Pancreas (tissue), 10 donors: Measurements from ENCODE around the gene C1orf116. TPM values are rescaled to one million over a fixed set of nuclear protein-coding genes. Genes with fewer than 3 reads are reported as not detected.
A peak's percentile ranks its signal among the peaks of the same experiment; 100 is the strongest.

Source experiments
- ATAC-seq, 4 donors: fragments of 200-7000 bp; cut with Tn5 transposase; one replicate each; pipeline versions ENCODE4 v1.8.0 to v1.9.1; 2020; ENCODE audit warnings: mild to moderate bottlenecking in 4 of 4, moderate library complexity in 4 of 4
- DNase-seq, 6 donors: peaks; one replicate each; pipeline ENCODE4 v3.0.0-alpha.2; 2020
- FAIRE-seq: peaks from 2 replicates; lab custom pipeline; 2012; peaks lifted over from hg19 to GRCh38; lab: Jason Lieb, UNC
- H3K27ac ChIP-seq, 4 donors: fragments of 200-600 bp; sonication (generic); 1 replicate in 3 of 4; 2 replicates in 1 of 4; pipeline versions ENCODE4 v1.5.0 to v1.8.0; 2020
- H3K27me3 ChIP-seq, 4 donors: fragments of 200-600 bp; one replicate each; pipeline ENCODE4 v1.8.0; 2021
- H3K36me3 ChIP-seq, 3 donors: fragments of 200-600 bp; sonication (generic) in 1 of 3; one replicate each; pipeline versions ENCODE4 v1.5.0 to v1.8.0; 2020 to 2021
- H3K4me1 ChIP-seq, 3 donors: fragments of 200-600 bp; one replicate each; pipeline ENCODE4 v1.8.0; 2021
- H3K4me3 ChIP-seq, 4 donors: fragments of 200-600 bp; sonication (generic) in 2 of 4; one replicate each; pipeline versions ENCODE4 v1.5.0 to v1.8.0; 2020 to 2021
- H3K9me3 ChIP-seq, 4 donors: fragments of 200-600 bp; one replicate each; pipeline ENCODE4 v1.8.0; 2021
- CTCF ChIP-seq, 4 donors: fragments of 200-600 bp; sonication (generic) in 3 of 4; IDR thresholded peaks; one replicate each; pipeline versions ENCODE4 v1.5.0 to v1.8.0; 2021; ENCODE audit warnings: antibody characterized with exemption in 4 of 4
- WGBS, 2 donors: extraction: QIAGEN DNeasy Blood & Tissue Kit; methylation state at CpG; one replicate each; pipeline ENCODE4 v1.1.7; 2013; 5-methylcytosine and 5-hydroxymethylcytosine counted together
- intact Hi-C, 3 donors: fragments of 100-400 bp; cut with DNase I; formaldehyde crosslinking; loops; one replicate each; pipeline versions ENCODE4 v1.11.1 to v1.14.2; 2022
- polyA plus RNA-seq, 2 donors: library from polyadenylated mRNA; stranded (reverse); fragments of 200-250 nt; gene quantifications; one replicate each; pipeline ENCODE4 v1.2.3, GENCODE V29; 2013
- total RNA-seq, 6 donors: library from RNA; stranded (reverse); fragmentation: NEBNext Ultra II Directional in 4 of 6; extraction: Animal tissue kit (Norgen Biotek cat#: 25700) in 4 of 6; gene quantifications; one replicate each; pipeline versions ENCODE4 v1.2.1 to v1.2.4, GENCODE V29; 2021 to 2023
- donor health status: healthy with polysubstance abuse.
- donor health status: DM: no; HTN: no; CAD: no; lungs with moderate emphysema.
- donor health status: DM: no; HTN: no; CAD: no.
- donor health status: control.
- donor health status: control.
- donor health status: Bipolar disorder and iron deficiency.
- donor health status: DM: yes; HTN: yes; CAD: no.
- donor health status: DM: no; HTN: no; CAD: no.
- donor health status: DM: no; HTN: no; CAD: no.
- donor health status: DM: yes; HTN: yes; CAD: no.

C1orf116 gene
- total and polyA plus RNA-seq, 8 donors = 7.8 to 26.9 (median 10.1) TPM

- Histone ChIP-seq H3K27ac (peak overlapping the region in 3 of 4 donors; percentile 70 to 94 (median 86)), H3K27me3 (no peaks in the 10 kb centered on the region), H3K9me3 (no peaks in the 10 kb centered on the region), H3K4me1 (peaks cover 11 to 40% (median 39%) of the 10 kb centered on the region in 3 donors), H3K4me3 (peak overlapping the region; percentile 67 to 96 (median 88)), H3K36me3 (peaks cover 0 to 15% (median 0%) of the 10 kb centered on the region in 3 donors)
- ATAC-seq = peak; percentile 30 to 57 (median 46)
- 0 to 1% methylated on average over 6 of the region's 6 CpGs for WGBS, 2 donors
- DNase-seq = peak in 3 of 6 donors; percentile 24 to 53 (median 39)
- no peak for FAIRE-seq
- intact Hi-C loops = no loop called here
- TF ChIP-seq CTCF (IDR thresholded peaks at IDR 0.05) = peak; percentile 59 to 68 (median 64)
These were observed 17.4 kb upstream of the C1orf116 start for GRCh38 chr1:207049974-207050391.

GRCh38 chr1:207049514-207049913, 17.0 kb upstream of the C1orf116 start:
- TF ChIP-seq CTCF (IDR thresholded peaks at IDR 0.05) = no peak
- peaks cover 11 to 40% (median 39%) of the 10 kb centered on the region in 3 donors for H3K4me1 ChIP-seq
- WGBS, 2 donors = 35 to 38% methylated on average over 8 of the region's 8 CpGs
- peak overlapping the region in 3 of 4 donors; percentile 67 to 96 (median 93) for H3K4me3 ChIP-seq
- peak overlapping the region in 2 of 4 donors; percentile 86 to 94 for H3K27ac ChIP-seq
- intact Hi-C loops = no loop called here
- ATAC-seq (no peak), FAIRE-seq (no peak), DNase-seq (no peak)
- H3K36me3 ChIP-seq = peaks cover 0 to 15% (median 0%) of the 10 kb centered on the region in 3 donors
- H3K27me3 ChIP-seq = no peaks in the 10 kb centered on the region
- no peaks in the 10 kb centered on the region for H3K9me3 ChIP-seq

DNA sequence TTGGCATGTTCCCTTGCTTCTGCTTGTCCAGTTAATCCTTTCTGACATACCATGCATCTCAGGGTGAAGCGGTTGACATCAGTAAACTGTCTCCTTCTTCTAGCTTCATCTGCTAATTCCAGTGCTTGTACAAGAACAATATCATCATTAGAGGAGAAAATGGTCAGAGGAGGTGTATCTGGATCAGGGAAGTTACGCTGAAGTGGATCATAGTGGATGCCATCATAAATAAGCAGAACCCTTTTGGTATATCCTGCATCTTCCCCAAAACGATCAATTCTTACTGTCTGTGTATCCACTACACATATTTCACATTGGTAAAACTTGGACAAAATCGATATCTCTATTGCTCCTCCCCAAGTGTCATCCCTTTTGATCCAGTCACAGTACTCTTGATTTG, 16.5 kb upstream of the C1orf116 start:
- Histone ChIP-seq H3K9me3 (no peaks in the 10 kb centered on the region), H3K27ac (no peak overlapping the region), H3K36me3 (peaks cover 0 to 15% (median 0%) of the 10 kb centered on the region in 3 donors), H3K4me3 (no peak overlapping the region), H3K4me1 (peaks cover 11 to 40% (median 39%) of the 10 kb centered on the region in 3 donors), H3K27me3 (no peaks in the 10 kb centered on the region)
- ATAC-seq (no peak), DNase-seq (no peak), FAIRE-seq (no peak)
- 73 to 80% methylated on average over 4 of the region's 4 CpGs for WGBS, 2 donors
- intact Hi-C loops = no loop called here
- no peak for TF ChIP-seq CTCF (IDR thresholded peaks at IDR 0.05)

GRCh38 chr1:207048041-207048440, 15.5 kb upstream of the C1orf116 start:
- Histone ChIP-seq H3K27me3 (no peaks in the 10 kb centered on the region), H3K4me1 (peaks cover 11 to 40% (median 39%) of the 10 kb centered on the region in 3 donors), H3K9me3 (no peaks in the 10 kb centered on the region), H3K4me3 (no peak overlapping the region), H3K36me3 (peaks cover 0 to 15% (median 0%) of the 10 kb centered on the region in 3 donors), H3K27ac (no peak overlapping the region)
- 63 to 73% methylated on average over 6 of the region's 6 CpGs for WGBS, 2 donors
- FAIRE-seq = no peak
- no peak for ATAC-seq
- DNase-seq = no peak
- no peak for TF ChIP-seq CTCF (IDR thresholded peaks at IDR 0.05)
- intact Hi-C loops = no loop called here

- Histone ChIP-seq H3K27ac (no peak overlapping the region), H3K4me1 (peaks cover 11 to 40% (median 38%) of the 10 kb centered on the region in 3 donors), H3K9me3 (no peaks in the 10 kb centered on the region), H3K36me3 (peaks cover 0 to 15% (median 0%) of the 10 kb centered on the region in 3 donors), H3K4me3 (no peak overlapping the region), H3K27me3 (no peaks in the 10 kb centered on the region)
- ATAC-seq = no peak
- TF ChIP-seq CTCF (IDR thresholded peaks at IDR 0.05) = no peak
- 89 to 90% methylated on average over 1 of the region's 1 CpG for WGBS, 2 donors
- no peak for FAIRE-seq
- intact Hi-C loops = no loop called here
- no peak for DNase-seq
These were observed 14.9 kb upstream of the C1orf116 start for GRCh38 chr1:207047505-207047904.
